HL-60 (cell line): ENCODE measurements around the gene TMEM135.

Experiments used
- DNase-seq, 2 experiments: peaks; one replicate each; pipeline ENCODE4 v3.0.0-alpha.2; 2010 to 2020; ENCODE audit warnings: low read depth in 1 of 2, low spot score in 1 of 2
- H3K27ac ChIP-seq: fragments of 250-450 bp; sonication (Bioruptor Pico); replicated peaks from 2 replicates; pipeline ENCODE4 v1.5.1; 2020; ENCODE audit warnings: mild to moderate bottlenecking, moderate library complexity
- H3K27me3 ChIP-seq: fragments of 250-450 bp; sonication (Bioruptor Pico); 2 replicates; pipeline ENCODE4 v1.5.1; 2021; ENCODE audit warnings: mild to moderate bottlenecking, moderate library complexity; ENCODE audit not compliant: insufficient read depth, poor library complexity, severe bottlenecking
- H3K4me3 ChIP-seq: replicated peaks from 2 replicates; pipeline ENCODE4 v1.5.1; 2011; ENCODE audit warnings: mild to moderate bottlenecking, control low read depth, low read length; ENCODE audit not compliant: insufficient read depth
- CTCF ChIP-seq: IDR thresholded peaks from one replicate; pipeline ENCODE4 v1.5.1; 2011; ENCODE audit warnings: low read length, control low read depth, inconsistent platforms; ENCODE audit not compliant: insufficient read depth
- GABPA ChIP-seq: IDR thresholded peaks from 2 replicates; pipeline ENCODE4 v1.6.1; 2012; ENCODE audit warnings: low read depth
- POLR2AphosphoS5 ChIP-seq: IDR thresholded peaks from 2 replicates; pipeline ENCODE4 v1.6.1; 2012; ENCODE audit warnings: low read depth
- REST ChIP-seq: IDR thresholded peaks from 2 replicates; pipeline ENCODE4 v1.6.1; 2012; ENCODE audit warnings: low read depth; ENCODE audit not compliant: insufficient replicate concordance
- SPI1 ChIP-seq: IDR thresholded peaks from 2 replicates; pipeline ENCODE4 v1.6.1; 2012; ENCODE audit warnings: low read depth, mild to moderate bottlenecking, borderline replicate concordance

Gene TMEM135

GRCh38 chr11:87307101-87307500, 269.4 kb downstream of the TMEM135 start:
- no peak for TF ChIP-seq CTCF
- TF ChIP-seq REST = no peak
- no peak for TF ChIP-seq GABPA
- no peak for TF ChIP-seq POLR2AphosphoS5
- no peak for TF ChIP-seq SPI1
- Histone ChIP-seq H3K27ac (no peak overlapping the region), H3K4me3 (no peak overlapping the region), H3K27me3 (no peaks in the 10 kb centered on the region)
- no peak for DNase-seq

- DNase-seq = no peak
- TF ChIP-seq CTCF (no peak), REST (no peak), SPI1 (no peak), POLR2AphosphoS5 (no peak), GABPA (no peak)
- Histone ChIP-seq H3K27me3 (no peaks in the 10 kb centered on the region), H3K27ac (no peak overlapping the region), H3K4me3 (no peak overlapping the region)
Measured at GRCh38 chr11:87315229-87315628, 277.5 kb downstream of the TMEM135 start.

- Histone ChIP-seq H3K4me3 (no peak overlapping the region), H3K27me3 (no peaks in the 10 kb centered on the region), H3K27ac (no peak overlapping the region)
- TF ChIP-seq POLR2AphosphoS5 = no peak
- no peak for DNase-seq
Measured at GRCh38 chr11:87316491-87316890, 278.8 kb downstream of the TMEM135 start.

- TF ChIP-seq CTCF = no peak
- no peak for TF ChIP-seq SPI1
- no peak for TF ChIP-seq REST
- TF ChIP-seq GABPA = no peak
- no peak for TF ChIP-seq POLR2AphosphoS5
- no peak overlapping the region for H3K27ac ChIP-seq
- no peak overlapping the region for H3K4me3 ChIP-seq
- H3K27me3 ChIP-seq = no peaks in the 10 kb centered on the region
- DNase-seq = no peak
Measured at GRCh38 chr11:87317441-87317840, 279.7 kb downstream of the TMEM135 start.
